Measurements from ENCODE around the gene C6orf89. TPM values are rescaled to one million over a fixed set of nuclear protein-coding genes. Genes with fewer than 3 reads are reported as not detected.

C6orf89 gene
- total RNA-seq, 8 experiments from 2014 or later, result 22.2 to 55.6 (median 34.5) TPM

Other genes starting within 250 kb of the C6orf89 start
- 100 to 1,000 TPM in 5 of 8 experiments, 10 to 100 TPM in 3; 45.7 to 896 (median 172) TPM for gene CDKN1A, start 207.2 kb upstream of the C6orf89 start, total RNA-seq
- gene RAB44, start 188.1 kb upstream of the C6orf89 start, total RNA-seq, result under 1 TPM in 5 of 8 experiments, not detected in 3; 0.07 to 0.33 (median 0.09) TPM
- gene CPNE5, start 46.5 kb upstream of the C6orf89 start, total RNA-seq, result 1 to 10 TPM in 6 of 8 experiments, under 1 TPM in 2; 0.45 to 3.1 (median 1.7) TPM
- 10 to 100 TPM; 36.4 to 77.1 (median 48.4) TPM for gene PPIL1, start 11.1 kb upstream of the C6orf89 start, total RNA-seq
- gene PI16, start 68.8 kb downstream of the C6orf89 start, total RNA-seq, result 1 to 10 TPM in 2 of 8 experiments, under 1 TPM in 4, not detected in 2; 0.09 to 3.4 (median 0.30) TPM
- 100 to 1,000 TPM in 6 of 8 experiments, 10 to 100 TPM in 2; 84.8 to 271 (median 119) TPM for gene MTCH1, start 100.2 kb downstream of the C6orf89 start, total RNA-seq
- gene FGD2, start 119.7 kb downstream of the C6orf89 start, total RNA-seq, result 1 to 10 TPM in 2 of 8 experiments, under 1 TPM in 4, not detected in 2; 0.14 to 1.8 (median 0.53) TPM

Data from motor neuron (in vitro differentiated cells).